CD8-positive, alpha-beta memory T cell (primary cell): ENCODE data around the gene ZNF512B. TPM values are rescaled to one million over a fixed set of nuclear protein-coding genes. Genes with fewer than 3 reads are reported as not detected.

ENCODE experiments used
- CTCF ChIA-PET: fragments of 350-600 bp; sonication (Branson Sonifier 250); formaldehyde crosslinking; loops from one replicate; lab custom pipeline; 2021; ENCODE audit warnings: antibody characterized with exemption; lab: Charles Lee
- POLR2A ChIA-PET: fragments of 350-600 bp; sonication (Branson Sonifier 250); formaldehyde crosslinking; loops from one replicate; lab custom pipeline; 2021; ENCODE audit warnings: antibody characterized with exemption; lab: Charles Lee
- DNase-seq, 5 donors: peaks; one replicate each; pipeline versions ENCODE4 v3.0.0 to v3.0.0-alpha.2; 2020 to 2022; ENCODE audit warnings: mixed read lengths in 1 of 5
- H3K27ac ChIP-seq: one replicate; pipeline ENCODE4 v1.7.0; 2013; ENCODE audit warnings: low read depth, mild to moderate bottlenecking, low read length, moderate library complexity
- H3K27me3 ChIP-seq: 2 replicates; pipeline ENCODE4 v1.7.0; 2013; ENCODE audit warnings: low read length, mild to moderate bottlenecking; ENCODE audit not compliant: insufficient read depth, poor library complexity, severe bottlenecking
- H3K36me3 ChIP-seq: 2 replicates; pipeline ENCODE4 v1.7.0; 2013; ENCODE audit warnings: mild to moderate bottlenecking, low read length, moderate library complexity; ENCODE audit not compliant: insufficient read depth
- H3K4me1 ChIP-seq: 2 replicates; pipeline ENCODE4 v1.7.0; 2013; ENCODE audit warnings: mild to moderate bottlenecking, low read length, moderate library complexity; ENCODE audit not compliant: insufficient read depth
- H3K4me3 ChIP-seq: 2 replicates; pipeline ENCODE4 v1.7.0; 2013; ENCODE audit warnings: mild to moderate bottlenecking, low read length
- H3K9me3 ChIP-seq: 2 replicates; pipeline ENCODE4 v1.7.0; 2013; ENCODE audit warnings: mild to moderate bottlenecking, low read length
- H3K27ac Mint-ChIP-seq, 8 donors: one replicate each; pipeline ENCODE4 v1.8.0; 2020 to 2021; ENCODE audit warnings: mixed read lengths in 8 of 8, mild to moderate bottlenecking in 6 of 8, inconsistent platforms in 3 of 8, moderate library complexity in 3 of 8
- H3K27me3 Mint-ChIP-seq, 2 donors: one replicate each; pipeline ENCODE4 v1.8.0; 2020 to 2021; ENCODE audit warnings: mixed read lengths in 2 of 2, mild to moderate bottlenecking in 1 of 2, moderate library complexity in 1 of 2
- H3K36me3 Mint-ChIP-seq, 3 donors: one replicate each; pipeline ENCODE4 v1.8.0; 2020 to 2021; ENCODE audit warnings: mixed read lengths in 3 of 3, inconsistent platforms in 1 of 3, mild to moderate bottlenecking in 1 of 3
- H3K4me1 Mint-ChIP-seq, 3 donors: one replicate each; pipeline ENCODE4 v1.8.0; 2020 to 2021; ENCODE audit warnings: mixed read lengths in 3 of 3, inconsistent platforms in 1 of 3, mild to moderate bottlenecking in 1 of 3
- H3K4me3 Mint-ChIP-seq, 7 donors: one replicate each; pipeline ENCODE4 v1.8.0; 2020 to 2021; ENCODE audit warnings: mixed read lengths in 7 of 7, mild to moderate bottlenecking in 6 of 7, moderate library complexity in 4 of 7, inconsistent platforms in 2 of 7
- H3K9me3 Mint-ChIP-seq, 5 donors: one replicate each; pipeline ENCODE4 v1.8.0; 2020 to 2022; ENCODE audit warnings: mixed read lengths in 5 of 5, mild to moderate bottlenecking in 3 of 5, moderate library complexity in 2 of 5, inconsistent platforms in 1 of 5
- polyA plus RNA-seq: library from polyadenylated mRNA; unstranded; fragments of 300-500 nt; fragmentation: Illumina TruSeq; gene quantifications from one replicate; pipeline ENCODE4 v1.2.3, GENCODE V29; 2021
- total RNA-seq, 2 experiments: library from RNA; stranded (reverse); gene quantifications; one replicate each; pipeline ENCODE4 v1.2.3, GENCODE V29; 2021

ZNF512B gene
- total and polyA plus RNA-seq, 3 experiments from 2014 or later = 1.0 to 12.1 (median 11.5) TPM

DNA sequence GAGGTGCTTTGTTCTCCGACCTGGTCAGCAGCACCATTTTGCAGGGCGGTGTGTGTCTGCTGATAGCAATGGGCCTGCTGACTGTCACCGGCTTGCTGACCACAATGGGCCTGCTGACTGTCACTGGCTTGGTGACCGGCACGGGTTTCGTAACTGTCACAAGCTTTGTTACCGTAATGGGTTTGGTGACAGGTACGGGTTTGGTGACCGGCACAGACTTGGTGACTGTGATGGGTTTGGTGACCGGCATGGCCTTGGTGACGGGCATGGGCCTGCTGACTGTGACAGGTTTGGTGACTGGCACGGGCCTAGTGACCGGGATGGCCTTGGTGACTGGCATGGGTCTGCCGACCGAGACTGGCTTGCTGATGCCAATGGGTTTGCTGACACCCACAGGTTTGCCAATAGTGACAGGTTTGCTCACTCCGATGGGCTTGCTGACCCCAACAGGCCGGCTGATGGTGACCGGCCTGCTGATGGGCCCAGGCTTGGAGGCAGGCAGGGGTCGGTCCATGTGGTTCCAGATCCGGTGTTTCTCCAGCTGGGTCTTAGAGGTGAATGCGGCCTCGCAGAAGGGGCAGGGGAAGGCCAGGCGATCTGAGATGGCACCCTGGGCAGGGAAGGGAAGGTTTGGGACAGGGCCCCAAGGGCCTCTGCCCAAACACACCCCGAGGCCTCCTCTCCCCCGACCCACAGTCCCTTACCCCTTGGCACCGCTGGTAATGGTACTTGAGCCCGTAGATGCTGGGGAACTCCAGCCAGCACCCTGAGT lies 3.4 kb downstream of the ZNF512B start:
- no peak overlapping the region for H3K27ac ChIP-seq
- peak overlapping the region in 1 of 7 donors; percentile 70 for H3K4me3 Mint-ChIP-seq
- H3K27me3 Mint-ChIP-seq = peaks cover 0 to 2% of the 10 kb centered on the region in 2 donors
- H3K9me3 Mint-ChIP-seq = peaks cover 0 to 3% (median 0%) of the 10 kb centered on the region in 5 donors
- peaks cover 17% of the 10 kb centered on the region for H3K4me1 ChIP-seq
- POLR2A ChIA-PET = no interaction called here
- peak overlapping the region in 1 of 8 donors; percentile 73 for H3K27ac Mint-ChIP-seq
- peaks cover 0 to 31% (median 0%) of the 10 kb centered on the region in 3 donors for H3K36me3 Mint-ChIP-seq
- peaks cover 7 to 21% (median 11%) of the 10 kb centered on the region in 3 donors for H3K4me1 Mint-ChIP-seq
- CTCF ChIA-PET = no interaction called here
- peak in 1 of 5 donors; percentile 39 for DNase-seq
- H3K4me3 ChIP-seq = no peak overlapping the region
- H3K9me3 ChIP-seq = no peaks in the 10 kb centered on the region
- H3K36me3 ChIP-seq = peaks cover 4% of the 10 kb centered on the region
- H3K27me3 ChIP-seq = no peaks in the 10 kb centered on the region

DNA sequence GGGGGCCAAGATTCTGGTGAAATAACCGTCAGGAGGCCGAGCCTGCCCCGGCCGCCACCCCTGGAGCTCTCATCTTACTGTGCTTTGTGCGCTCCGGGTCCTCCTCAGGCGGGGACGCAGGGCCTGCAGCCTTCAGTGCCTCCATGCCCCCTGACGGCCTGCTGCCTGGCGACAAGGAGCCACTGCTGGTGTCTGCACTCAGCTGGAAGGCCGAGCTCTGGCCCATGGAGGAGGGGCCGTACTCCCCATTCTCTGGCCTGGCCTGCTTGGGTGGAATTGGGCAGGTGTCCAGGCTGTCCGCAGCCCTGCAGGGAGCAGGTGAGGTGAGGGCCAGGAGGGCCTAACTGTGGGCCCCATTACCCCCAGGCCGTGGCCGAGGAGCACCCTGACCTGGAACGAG lies 5.3 kb downstream of the ZNF512B start:
- Histone ChIP-seq H3K36me3 (peaks cover 4% of the 10 kb centered on the region), H3K4me1 (peaks cover 11% of the 10 kb centered on the region), H3K4me3 (no peak overlapping the region), H3K27me3 (no peaks in the 10 kb centered on the region), H3K9me3 (no peaks in the 10 kb centered on the region), H3K27ac (no peak overlapping the region)
- no peak overlapping the region for H3K4me3 Mint-ChIP-seq
- peak in 1 of 5 donors; percentile 38 for DNase-seq
- no peak overlapping the region for H3K27ac Mint-ChIP-seq
- CTCF ChIA-PET = interaction anchor here (1.1 kb wide), 1 partner anchor 9 kb away, joined by 3 read pairs; no protein-coding TSS in a partner anchor
- peaks cover 0 to 2% of the 10 kb centered on the region in 2 donors for H3K27me3 Mint-ChIP-seq
- POLR2A ChIA-PET = no interaction called here
- peaks cover 0 to 3% (median 0%) of the 10 kb centered on the region in 5 donors for H3K9me3 Mint-ChIP-seq
- H3K4me1 Mint-ChIP-seq = peaks cover 7 to 12% (median 9%) of the 10 kb centered on the region in 3 donors
- peaks cover 0 to 39% (median 0%) of the 10 kb centered on the region in 3 donors for H3K36me3 Mint-ChIP-seq

- H3K27ac Mint-ChIP-seq = peak overlapping the region in 1 of 8 donors; percentile 77
- peak in 1 of 5 donors; percentile 40 for DNase-seq
- Histone ChIP-seq H3K27ac (no peak overlapping the region), H3K36me3 (peaks cover 4% of the 10 kb centered on the region), H3K4me1 (peaks cover 8% of the 10 kb centered on the region), H3K4me3 (no peak overlapping the region), H3K9me3 (no peaks in the 10 kb centered on the region), H3K27me3 (no peaks in the 10 kb centered on the region)
- H3K4me3 Mint-ChIP-seq = no peak overlapping the region
- H3K36me3 Mint-ChIP-seq = peaks cover 0 to 42% (median 0%) of the 10 kb centered on the region in 3 donors
- ChIA-PET POLR2A (no interaction called here), CTCF (interaction anchor here (1.1 kb wide), 1 partner anchor 10 kb away, joined by 3 read pairs; no protein-coding TSS in a partner anchor)
- peaks cover 0 to 3% (median 0%) of the 10 kb centered on the region in 5 donors for H3K9me3 Mint-ChIP-seq
- H3K27me3 Mint-ChIP-seq = peaks cover 0 to 2% of the 10 kb centered on the region in 2 donors
- H3K4me1 Mint-ChIP-seq = peaks cover 7 to 9% (median 7%) of the 10 kb centered on the region in 3 donors
These were observed 5.9 kb downstream of the ZNF512B start for GRCh38 chr20:63963784-63964301.

- H3K4me3 Mint-ChIP-seq = no peak overlapping the region
- H3K27me3 ChIP-seq = no peaks in the 10 kb centered on the region
- peak in 1 of 5 donors; percentile 45 for DNase-seq
- H3K4me1 Mint-ChIP-seq = peaks cover 3 to 4% (median 4%) of the 10 kb centered on the region in 3 donors
- CTCF ChIA-PET = interaction anchor here (1.1 kb wide), 1 partner anchor 10 kb away, joined by 3 read pairs; no protein-coding TSS in a partner anchor
- peaks cover 0 to 42% (median 0%) of the 10 kb centered on the region in 3 donors for H3K36me3 Mint-ChIP-seq
- H3K27ac Mint-ChIP-seq = no peak overlapping the region
- peaks cover 4% of the 10 kb centered on the region for H3K36me3 ChIP-seq
- no peak overlapping the region for H3K4me3 ChIP-seq
- H3K27me3 Mint-ChIP-seq = peaks cover 0 to 2% of the 10 kb centered on the region in 2 donors
- POLR2A ChIA-PET = no interaction called here
- no peak overlapping the region for H3K27ac ChIP-seq
- H3K4me1 ChIP-seq = peaks cover 3% of the 10 kb centered on the region
- no peaks in the 10 kb centered on the region for H3K9me3 ChIP-seq
- H3K9me3 Mint-ChIP-seq = peaks cover 0 to 3% (median 0%) of the 10 kb centered on the region in 5 donors
These were observed 6.4 kb downstream of the ZNF512B start for GRCh38 chr20:63963348-63963741.

DNA sequence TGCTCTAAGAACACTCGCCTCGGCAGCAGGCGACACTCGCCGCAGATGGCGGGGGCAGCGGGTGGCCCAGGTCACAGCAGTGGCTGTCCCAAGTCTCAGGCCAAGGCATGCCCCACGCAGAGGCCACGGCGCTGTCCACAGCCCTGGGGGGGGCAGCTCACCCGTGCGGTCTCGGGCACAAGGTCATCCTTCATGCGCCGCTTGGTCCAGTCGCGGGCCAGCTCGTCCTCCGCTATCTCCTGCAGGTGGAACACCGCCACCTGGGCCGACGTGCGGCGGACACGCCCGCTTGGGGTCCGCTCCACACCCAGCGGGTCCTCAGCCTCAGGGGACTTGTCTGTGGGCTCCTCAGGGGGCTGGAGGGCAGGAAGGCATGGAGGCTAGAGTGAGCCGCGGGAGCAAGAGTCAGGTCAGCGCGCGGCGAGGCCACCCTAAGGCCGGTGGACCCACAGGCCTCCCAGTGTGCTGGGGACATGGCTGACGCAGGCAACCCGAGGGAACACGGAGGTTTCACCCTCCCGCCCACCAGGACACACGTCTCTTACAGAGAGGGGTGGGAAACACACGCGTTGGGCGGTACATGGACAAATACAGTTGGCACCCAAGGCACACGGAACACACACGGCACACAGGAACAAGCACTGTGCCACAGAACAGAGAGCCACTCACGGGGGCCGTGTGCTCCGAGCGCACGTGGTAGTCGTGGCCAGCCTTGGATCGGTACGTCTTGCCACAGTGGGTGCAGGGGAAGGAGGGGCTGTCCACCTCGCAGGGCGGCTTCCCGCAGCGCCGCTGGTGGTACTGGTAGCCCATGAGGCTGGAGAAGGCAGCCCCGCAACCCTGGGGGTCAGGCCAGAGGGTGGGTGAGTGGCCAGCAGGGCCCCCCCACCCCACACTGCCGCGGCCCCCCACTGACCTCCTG lies 7.0 kb downstream of the ZNF512B start:
- no peaks in the 10 kb centered on the region for H3K9me3 ChIP-seq
- no peaks in the 10 kb centered on the region for H3K27me3 ChIP-seq
- POLR2A ChIA-PET = no interaction called here
- H3K27ac Mint-ChIP-seq = no peak overlapping the region
- no peak overlapping the region for H3K4me3 ChIP-seq
- H3K4me1 Mint-ChIP-seq = peaks cover 0 to 3% (median 0%) of the 10 kb centered on the region in 3 donors
- H3K27ac ChIP-seq = no peak overlapping the region
- CTCF ChIA-PET = interaction anchor here (0.6 to 1.0 kb wide), 2 partner anchors 76 to 120 kb away, joined by 3 to 4 read pairs; no protein-coding TSS in a partner anchor
- peaks cover 0 to 1% of the 10 kb centered on the region in 2 donors for H3K27me3 Mint-ChIP-seq
- peaks cover 3% of the 10 kb centered on the region for H3K36me3 ChIP-seq
- no peaks in the 10 kb centered on the region for H3K4me1 ChIP-seq
- no peak for DNase-seq
- no peak overlapping the region for H3K4me3 Mint-ChIP-seq
- H3K9me3 Mint-ChIP-seq = peaks cover 0 to 3% (median 0%) of the 10 kb centered on the region in 5 donors
- peaks cover 0 to 42% (median 0%) of the 10 kb centered on the region in 3 donors for H3K36me3 Mint-ChIP-seq

- no peaks in the 10 kb centered on the region for H3K36me3 ChIP-seq
- no peak overlapping the region for H3K27ac ChIP-seq
- H3K27ac Mint-ChIP-seq = peak overlapping the region in 1 of 8 donors; percentile 50
- no peak for DNase-seq
- H3K27me3 ChIP-seq = no peaks in the 10 kb centered on the region
- H3K9me3 ChIP-seq = no peaks in the 10 kb centered on the region
- H3K4me1 ChIP-seq = peaks cover 7% of the 10 kb centered on the region
- peaks cover 0 to 11% (median 4%) of the 10 kb centered on the region in 3 donors for H3K4me1 Mint-ChIP-seq
- ChIA-PET POLR2A (no interaction called here), CTCF (interaction anchor here (0.6 to 1.0 kb wide), 3 partner anchors 18 to 121 kb away, joined by 3 to 4 read pairs (median 4); partner anchors contain the start of gene PRPF6)
- H3K4me3 ChIP-seq = no peak overlapping the region
- H3K27me3 Mint-ChIP-seq = peaks cover 0 to 1% of the 10 kb centered on the region in 2 donors
- peaks cover 0 to 41% (median 0%) of the 10 kb centered on the region in 3 donors for H3K36me3 Mint-ChIP-seq
- peaks cover 0 to 3% (median 0%) of the 10 kb centered on the region in 5 donors for H3K9me3 Mint-ChIP-seq
- H3K4me3 Mint-ChIP-seq = peak overlapping the region in 2 of 7 donors; percentile 13 to 56
These were observed 7.9 kb downstream of the ZNF512B start for GRCh38 chr20:63961664-63962425.
